Fibroblast of the conjunctiva (primary cell): ENCODE results near the gene KNDC1.
"Not testable (repeated sequence)": the region's sequence is repeated elsewhere in the genome, so short reads cannot be mapped to it uniquely, and the experiment has no call there.

Source experiments
- DNase-seq: peaks from one replicate; pipeline ENCODE4 v3.0.0-alpha.2; 2010; ENCODE audit warnings: low read depth

KNDC1 gene

DNA sequence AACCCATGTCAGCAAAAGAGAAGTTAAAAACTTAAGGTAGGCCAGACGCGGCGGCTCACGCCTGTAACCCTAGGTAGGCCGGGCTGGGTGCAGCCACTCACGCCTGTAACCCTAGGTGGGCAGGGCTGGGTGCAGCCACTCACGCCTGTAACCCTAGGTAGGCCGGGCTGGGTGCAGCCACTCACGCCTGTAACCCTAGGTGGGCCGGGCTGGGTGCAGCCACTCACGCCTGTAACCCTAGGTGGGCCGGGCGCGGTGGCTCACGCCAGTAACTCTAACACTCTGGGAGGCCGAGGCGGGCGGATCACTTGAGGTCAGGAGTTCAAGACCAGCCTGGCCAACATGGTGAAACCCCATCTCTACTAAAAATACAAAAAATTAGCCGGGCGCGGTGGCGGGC is 61.7 kb downstream of the KNDC1 start:
- not testable (repeated sequence) for DNase-seq

DNA sequence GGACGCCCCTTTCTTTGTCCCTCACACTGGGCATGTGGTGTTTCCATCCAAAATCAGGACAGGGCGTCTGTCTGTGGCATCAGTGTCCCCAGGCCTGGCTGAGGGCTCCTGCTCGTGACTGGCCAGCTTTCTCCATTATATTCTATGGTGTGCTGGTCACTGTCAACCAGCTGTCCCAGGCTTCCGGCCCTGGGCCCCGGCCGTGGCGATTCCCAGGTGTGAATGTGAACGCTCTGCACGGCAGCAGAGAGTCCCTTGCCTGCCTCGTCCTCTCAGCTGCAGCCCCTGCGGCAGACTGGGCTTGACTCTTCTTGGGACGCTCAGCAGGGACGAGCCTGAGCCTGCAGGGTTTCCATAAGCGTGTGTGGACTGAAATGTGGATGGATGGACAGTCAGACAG is 64.1 kb downstream of the KNDC1 start:
- DNase-seq = no peak

DNA sequence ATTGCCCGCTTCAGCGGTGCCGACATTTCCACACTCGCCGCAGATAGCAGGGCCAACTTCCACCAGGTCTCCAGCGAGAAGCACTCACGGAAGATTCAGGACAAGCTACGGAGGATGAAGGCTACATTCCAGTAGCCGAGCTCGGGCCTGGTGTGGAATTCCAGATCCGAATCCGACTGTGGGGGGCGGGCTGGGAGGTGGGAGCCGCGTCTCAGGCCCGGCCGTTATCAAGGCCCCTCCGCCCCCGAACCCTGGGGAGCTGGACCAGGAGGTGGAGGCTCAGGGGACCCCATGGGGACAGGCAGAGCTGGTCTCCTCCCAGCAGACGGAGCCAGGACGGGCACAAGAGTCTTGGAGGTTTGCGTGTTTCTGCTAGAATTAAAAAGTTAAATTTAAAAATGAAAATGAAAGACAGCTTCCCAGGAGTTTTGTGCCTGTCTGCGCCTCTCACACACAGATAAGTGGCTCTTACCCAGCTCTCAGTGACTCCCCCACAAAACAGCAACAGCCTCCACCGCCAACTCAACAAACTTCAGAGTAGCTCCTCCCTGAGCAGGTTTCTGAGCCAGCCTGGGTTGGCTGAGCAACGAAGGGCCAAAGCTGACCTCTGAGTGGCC is 64.8 kb downstream of the KNDC1 start:
- no peak for DNase-seq

DNA sequence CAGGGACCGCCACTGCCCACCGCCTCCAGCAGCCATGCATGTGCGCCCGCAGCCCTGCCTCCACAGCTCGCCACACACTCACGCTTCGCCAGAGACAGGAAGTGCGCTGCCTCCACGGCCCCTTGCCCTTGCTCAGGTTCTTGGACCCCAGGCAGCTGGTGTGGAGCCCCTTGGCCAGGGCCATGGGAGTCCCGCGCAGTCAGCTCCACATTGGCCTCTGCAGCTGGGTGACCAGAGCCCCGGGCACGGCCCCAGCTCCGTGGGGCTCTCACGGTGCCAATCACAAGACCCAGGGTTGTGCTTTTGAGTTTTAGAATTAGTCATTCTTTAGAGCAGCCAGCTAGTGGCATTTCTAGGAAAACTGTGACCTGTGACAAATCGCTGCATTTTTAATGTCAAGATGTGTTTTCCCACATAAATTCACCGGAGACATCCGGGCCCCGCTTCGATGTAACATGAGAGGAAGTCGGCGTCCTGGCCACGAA is 65.7 kb downstream of the KNDC1 start:
- no peak for DNase-seq

DNA sequence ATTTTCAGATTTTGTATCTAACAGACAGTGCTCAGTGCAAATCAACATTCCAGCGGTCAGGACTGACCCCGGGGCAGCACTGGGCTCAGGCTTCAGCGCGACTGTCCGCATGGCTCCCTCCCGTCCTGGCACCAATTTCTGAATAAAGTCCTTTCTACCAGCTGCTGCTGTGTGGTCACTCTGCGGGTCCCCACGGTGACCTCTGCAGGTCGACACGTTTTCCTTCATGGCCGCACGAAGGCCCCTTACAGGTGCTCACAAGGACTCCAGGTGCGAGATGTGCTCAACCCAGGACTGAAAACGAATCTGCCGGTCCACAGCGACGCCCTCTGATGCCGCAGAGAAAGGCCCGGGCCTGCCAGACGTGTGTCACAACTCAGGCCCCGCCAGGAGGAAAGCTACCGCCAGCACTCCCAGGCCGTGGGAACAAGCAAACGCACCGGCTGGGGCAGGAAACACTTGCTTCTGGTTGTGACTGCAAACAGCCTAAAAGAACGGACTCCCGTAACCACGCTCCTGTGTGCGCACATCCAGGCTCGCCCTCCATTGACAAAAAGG is 66.3 kb downstream of the KNDC1 start:
- no peak for DNase-seq

DNA sequence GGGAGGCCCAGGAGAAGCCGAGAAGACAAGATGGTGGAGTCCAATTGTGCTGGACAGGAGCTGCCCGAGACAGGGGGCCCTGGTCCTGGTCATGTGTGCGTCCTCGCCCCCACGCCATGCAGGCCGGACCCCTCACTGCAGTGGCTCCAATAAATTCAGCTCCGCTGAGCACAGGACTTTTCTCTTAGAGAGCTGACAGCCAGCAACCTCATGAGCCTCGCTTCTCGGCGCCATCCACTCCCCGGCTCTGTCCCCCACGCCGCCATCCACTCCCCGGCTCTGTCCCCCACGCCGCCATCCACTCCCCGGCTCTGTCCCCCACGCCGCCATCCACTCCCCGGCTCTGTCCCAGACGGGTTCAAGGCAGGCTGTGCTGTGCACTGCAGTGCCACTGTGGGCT is 67.2 kb downstream of the KNDC1 start:
- DNase-seq = no peak

DNA sequence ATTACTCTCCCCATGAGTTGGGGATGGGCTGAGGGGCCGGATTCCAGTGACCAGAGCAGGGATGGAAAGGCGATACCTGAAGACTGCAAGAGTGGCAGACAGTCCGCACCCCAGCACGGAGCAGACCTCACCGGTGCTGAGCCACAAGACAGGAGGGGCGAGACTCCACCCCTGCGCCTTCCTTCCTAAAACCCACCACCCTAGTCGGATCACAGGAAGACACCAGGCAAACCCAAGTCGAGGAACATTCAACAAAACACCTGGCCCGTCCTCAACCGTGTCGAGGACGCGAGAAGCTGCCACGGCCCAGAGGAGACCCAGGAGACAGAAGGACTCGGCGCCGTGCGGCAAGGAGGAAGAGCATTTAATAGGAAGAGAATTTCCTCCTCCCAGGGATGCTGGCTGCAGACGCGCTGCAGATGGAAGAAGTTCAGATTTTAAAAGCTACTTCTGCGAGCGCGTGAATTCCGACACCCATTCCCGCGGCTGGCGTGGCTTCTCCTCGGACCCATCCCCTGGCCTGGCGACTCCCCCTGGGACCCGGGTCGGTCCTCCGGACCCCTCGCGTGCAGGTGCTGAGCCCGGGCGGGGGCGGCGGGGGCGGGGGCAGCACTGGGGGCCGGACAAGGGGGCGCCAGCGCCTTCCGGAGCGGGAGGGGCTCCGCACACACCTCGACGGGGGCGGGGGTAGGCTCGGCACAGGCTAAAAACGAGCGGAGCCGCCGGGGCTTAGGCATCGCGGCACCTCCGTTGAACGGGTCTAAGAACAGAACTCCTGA is 69.4 kb downstream of the KNDC1 start:
- no peak for DNase-seq

DNA sequence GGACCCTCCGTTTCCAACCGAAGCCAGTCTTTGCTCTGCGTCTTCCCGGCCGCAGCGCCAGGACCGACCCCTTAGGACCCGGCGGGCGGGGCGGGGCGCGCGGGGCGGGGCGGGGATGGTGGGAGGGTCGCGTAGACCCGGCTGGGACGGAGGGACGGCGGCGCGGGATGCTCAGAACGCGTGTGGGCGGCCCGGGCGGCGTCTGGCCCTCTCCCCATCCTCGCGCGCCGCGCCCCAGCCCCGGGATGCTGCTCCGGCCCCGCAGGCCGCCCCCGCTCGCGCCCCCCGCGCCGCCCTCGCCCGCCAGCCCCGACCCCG is 70.0 kb downstream of the KNDC1 start, which contains the start of gene UTF1:
Gene UTF1, plus strand, starts transcription at position 174 of the 318 bp plus-strand sequence. Its CDS starts 72 bp downstream, at position 246.
- DNase-seq = no peak

DNA sequence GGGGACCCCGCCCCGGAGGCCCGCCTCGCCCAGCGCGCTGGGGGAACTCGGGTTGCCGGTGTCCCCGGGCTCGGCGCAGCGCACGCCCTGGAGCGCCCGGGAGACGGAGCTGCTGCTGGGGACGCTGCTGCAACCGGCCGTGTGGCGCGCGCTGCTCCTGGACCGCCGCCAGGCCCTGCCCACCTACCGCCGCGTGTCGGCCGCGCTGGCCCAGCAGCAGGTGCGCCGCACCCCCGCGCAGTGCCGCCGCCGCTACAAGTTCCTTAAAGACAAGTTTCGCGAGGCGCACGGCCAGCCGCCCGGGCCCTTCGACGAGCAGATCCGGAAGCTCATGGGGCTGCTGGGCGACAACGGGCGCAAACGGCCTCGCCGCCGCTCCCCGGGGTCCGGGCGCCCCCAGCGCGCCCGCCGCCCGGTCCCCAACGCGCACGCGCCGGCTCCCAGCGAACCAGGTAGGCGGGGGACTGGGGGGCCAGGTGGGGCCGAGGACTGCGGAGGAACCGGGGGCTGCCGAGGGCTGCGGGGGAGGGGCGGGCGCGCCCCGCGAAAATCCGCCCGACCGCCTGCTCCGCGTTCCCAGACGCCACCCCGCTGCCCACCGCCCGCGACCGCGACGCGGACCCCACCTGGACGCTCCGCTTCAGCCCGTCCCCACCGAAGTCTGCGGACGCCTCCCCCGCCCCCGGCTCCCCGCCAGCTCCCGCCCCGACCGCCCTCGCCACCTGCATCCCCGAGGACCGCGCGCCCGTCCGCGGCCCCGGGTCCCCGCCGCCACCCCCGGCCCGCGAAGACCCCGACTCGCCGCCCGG is 70.6 kb downstream of the KNDC1 start:
- no peak for DNase-seq

DNA sequence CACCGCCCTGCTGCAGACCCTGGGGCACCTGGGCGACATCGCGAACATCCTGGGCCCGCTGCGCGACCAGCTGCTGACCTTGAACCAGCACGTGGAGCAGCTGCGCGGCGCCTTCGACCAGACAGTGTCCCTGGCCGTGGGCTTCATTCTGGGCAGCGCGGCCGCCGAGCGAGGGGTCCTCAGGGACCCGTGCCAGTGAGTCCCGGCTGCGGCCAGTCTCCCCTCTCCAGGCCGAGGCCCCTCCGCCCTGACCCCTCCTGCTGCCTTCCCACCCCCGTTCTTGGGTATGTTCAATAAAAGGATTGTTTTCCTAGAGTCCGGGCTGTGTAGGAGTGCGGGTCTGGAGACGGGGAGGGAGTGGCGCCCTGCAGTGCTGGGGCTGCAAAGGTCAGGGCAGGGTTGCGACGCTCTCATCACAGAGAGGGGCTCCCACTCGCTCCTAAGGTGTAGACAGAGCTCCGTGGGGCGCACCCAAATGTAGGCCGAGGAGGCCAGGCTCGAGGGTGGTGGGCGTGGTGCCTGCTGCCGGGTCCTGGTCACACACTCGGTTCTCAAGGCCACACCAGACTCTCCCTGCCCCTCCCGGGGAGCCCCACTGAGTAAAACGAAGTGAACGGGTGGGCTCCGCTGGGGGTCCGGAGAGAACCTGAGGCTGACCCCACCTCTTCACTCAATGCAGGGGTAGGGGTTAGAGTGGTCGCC is 71.4 kb downstream of the KNDC1 start:
- no peak for DNase-seq

DNA sequence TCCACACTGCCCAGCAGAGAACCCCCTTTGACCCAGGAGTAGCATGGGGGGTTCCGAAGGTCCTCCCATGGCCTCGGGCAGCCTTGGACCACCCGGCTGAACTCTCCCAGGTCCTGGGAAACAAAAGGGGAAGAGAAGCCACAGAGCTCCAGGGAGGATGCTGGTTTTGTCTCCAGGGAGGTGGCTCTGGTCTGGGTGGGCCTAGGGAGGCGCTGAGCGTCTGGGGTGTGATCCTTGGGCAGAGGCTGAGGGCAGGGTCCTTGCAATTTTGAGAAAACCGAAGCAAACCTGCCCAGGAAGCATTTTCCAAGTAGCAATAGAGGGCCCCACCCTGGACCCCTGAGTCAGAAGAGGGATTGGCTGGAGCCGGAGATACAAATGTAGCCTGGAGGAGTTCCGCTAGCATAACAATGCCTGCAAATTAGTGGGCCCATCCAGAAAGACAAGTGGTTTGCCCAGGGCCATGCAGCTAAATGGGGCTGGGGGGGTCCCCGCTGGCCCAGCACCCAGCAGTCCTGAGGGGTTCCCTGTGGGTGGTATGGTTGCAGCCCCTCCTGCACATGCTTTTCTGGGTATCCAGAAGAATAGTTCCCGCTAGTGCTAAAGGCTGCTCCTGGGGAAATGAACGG is 72.0 kb downstream of the KNDC1 start:
- no peak for DNase-seq

DNA sequence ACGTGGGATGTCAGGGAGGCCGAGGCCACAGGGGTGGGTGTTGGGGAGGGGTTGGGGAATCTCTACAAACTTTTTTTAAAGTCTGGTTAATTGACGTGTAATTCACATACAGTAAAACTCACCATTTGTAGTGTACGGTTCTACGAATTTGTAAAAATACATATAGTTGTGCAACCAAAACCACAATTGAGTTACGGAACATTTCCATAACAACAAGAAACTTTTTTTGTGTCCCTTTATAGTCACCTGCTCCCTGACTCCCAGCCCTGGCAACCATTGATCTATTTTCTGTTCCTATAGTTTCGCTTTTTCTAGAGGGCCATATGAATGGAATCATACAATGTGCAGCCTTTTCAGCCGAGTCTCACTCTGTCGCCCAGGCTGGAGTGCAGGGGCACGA is 74.8 kb downstream of the KNDC1 start:
- DNase-seq = not testable (repeated sequence)

DNA sequence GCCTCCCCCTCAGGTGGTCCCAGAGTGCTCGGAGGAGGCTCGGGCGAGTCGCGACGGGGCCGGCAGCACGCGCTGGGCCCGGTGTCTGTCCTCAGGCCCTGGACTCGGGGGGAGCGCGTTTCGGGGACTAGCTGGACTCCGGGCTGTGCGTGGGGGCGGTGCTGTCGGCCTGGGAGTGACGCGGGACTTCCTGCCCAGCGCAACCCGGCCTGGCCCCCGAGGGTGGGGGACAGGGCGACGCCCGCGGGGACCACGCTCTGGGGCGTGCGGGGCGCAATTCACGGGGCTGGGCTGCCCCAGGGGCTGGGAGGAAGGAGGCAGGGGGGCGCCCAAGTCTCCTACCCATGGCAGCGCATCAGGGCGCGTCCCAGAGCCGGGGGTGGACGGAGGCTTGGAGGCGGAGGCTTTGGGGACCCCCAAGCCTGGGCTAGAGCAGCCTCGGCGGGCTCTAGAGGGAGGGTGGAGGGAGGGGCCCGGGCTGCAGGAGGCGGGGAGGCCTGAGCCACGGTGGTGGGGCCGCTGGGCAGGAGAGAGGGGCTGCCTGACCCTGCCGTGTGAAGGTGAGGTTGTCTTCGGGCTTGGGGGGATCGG is 75.3 kb downstream of the KNDC1 start:
- DNase-seq = no peak

DNA sequence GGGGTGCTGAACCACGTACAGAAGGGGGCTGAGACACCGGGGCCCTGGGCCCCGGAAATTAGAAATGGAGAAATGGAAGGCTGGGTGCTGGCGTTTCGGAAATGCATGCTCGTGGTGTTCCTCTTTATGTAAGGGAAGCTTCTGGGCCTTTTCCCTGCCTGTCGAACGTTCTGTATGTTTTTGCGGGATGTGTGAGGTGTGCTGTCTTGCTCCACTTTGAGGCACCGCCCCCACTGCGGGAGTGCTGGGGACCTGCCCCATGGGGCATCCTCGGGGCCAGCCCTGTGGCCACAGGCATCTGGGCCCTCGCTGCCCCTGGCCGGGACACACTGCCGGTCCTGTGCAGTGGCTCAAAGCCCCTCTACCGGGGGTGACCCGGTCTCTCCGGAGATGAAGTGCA is 75.9 kb downstream of the KNDC1 start:
- no peak for DNase-seq

DNA sequence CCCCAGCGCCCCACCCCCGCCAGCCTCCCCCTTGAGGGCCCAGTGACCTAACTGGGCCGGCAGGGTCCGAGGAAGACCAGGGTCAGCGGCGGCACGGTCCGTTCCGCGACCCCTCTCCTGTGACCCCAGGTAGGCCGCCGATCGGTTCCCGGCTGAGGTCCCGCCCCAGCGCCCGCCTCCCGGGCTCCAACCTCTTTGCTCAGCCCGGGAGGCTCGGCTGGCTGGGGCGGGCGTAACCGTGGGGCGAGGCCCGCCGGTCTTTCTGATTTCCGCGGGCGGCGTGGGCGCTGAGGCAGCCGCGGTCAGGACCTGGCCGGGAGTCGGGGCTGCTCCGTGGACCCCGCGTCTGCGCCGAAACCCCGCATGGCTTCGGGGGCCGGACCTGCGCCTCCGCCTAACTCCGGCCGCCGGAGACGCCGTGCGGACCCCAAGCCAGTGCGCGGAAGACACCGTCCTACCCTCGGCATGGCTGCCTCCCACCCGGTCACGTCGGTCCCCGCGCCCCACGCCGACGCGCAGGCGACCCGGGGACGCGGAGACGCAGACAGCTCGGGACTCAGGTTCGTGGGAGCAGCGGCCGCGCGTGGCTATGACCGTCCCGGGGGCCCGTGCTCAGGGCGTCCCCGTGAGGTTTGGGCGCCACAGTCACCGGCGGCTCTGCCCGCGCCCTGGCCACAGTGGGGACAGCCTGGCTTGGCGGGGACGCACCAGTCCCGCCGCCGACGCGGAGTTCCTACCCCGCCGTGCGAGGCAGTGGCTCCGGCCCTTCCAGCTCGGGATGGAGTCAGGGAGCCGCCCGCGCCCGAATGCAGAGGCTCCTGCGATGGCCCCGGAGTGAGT is 76.6 kb downstream of the KNDC1 start:
- DNase-seq = no peak

DNA sequence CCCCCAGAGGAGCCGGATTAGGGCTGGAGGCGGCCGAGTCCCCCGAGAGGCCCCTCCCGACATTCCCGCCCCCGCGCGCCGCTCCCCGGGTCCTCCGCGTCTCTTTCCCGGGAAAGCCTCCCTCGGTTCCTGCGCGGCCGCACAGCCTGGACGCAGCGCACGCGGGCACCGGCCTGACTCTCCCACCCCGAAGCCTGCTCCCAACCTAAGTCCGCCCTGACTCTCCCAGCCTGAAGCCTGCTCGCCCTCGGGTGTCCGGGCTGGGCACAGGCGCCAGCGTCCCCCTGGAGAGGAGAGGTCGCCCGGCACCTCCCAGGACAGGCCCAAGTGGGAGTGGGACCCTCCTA is 77.2 kb downstream of the KNDC1 start:
- no peak for DNase-seq

DNA sequence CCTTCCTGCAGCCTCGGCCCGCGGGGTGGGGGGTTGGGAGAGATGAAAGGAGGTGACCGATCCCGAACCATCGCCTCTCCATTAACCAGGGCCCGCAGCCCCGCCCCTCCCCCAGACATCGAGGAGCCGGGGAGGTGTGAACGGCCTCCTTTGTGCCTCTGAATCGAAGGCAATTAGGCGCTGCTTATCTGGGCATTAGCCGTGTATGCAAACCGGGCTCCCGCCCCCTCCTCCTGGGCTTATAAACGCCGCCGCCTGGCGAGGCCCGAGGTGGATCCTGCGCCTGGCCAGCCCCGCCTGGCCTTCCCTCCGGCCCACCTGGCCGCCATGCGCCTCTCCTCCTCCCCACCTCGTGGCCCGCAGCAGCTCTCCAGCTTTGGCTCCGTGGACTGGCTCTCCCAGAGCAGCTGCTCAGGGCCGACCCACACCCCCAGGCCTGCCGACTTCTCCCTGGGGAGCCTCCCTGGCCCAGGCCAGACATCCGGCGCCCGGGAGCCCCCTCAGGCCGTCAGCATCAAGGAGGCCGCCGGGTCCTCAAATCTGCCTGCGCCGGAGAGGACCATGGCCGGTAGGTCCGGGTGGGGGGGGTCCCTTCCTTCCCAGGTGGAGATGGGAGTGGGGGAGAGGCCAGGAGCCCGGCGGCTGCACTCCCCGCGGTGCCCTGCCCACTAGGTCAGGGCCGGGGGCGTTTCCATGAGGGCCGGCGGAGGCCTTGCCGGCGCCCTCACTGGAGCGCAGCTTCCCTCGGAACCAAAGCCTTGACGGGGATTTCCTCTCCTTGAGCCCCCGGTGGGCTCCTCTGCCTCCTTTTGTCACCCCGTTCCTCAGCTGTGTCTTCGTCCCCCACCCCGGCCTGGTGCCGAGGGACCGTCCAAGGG is 77.8 kb downstream of the KNDC1 start, which contains the start of gene VENTX:
Gene VENTX, plus strand, starts transcription at position 268 of the 878 bp plus-strand sequence. Its CDS starts 60 bp downstream, at position 328.
- DNase-seq = no peak

DNA sequence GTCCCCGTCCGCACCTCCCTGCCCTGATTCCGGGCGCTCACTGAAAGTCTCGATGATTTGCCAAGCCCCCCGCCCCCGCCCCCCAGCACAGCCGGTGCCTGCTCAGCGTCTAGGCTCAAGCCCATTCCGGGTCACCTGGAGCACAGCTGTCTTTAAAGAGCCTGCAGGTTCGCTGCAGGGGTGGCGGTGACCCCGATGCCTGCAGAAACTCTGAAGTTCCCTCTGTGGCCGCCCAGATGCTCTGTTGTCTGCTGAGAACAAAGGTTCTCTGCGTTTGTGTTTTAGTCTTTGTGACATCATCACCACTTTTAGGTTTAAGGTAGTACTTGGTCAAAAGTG is 78.4 kb downstream of the KNDC1 start:
- no peak for DNase-seq

DNA sequence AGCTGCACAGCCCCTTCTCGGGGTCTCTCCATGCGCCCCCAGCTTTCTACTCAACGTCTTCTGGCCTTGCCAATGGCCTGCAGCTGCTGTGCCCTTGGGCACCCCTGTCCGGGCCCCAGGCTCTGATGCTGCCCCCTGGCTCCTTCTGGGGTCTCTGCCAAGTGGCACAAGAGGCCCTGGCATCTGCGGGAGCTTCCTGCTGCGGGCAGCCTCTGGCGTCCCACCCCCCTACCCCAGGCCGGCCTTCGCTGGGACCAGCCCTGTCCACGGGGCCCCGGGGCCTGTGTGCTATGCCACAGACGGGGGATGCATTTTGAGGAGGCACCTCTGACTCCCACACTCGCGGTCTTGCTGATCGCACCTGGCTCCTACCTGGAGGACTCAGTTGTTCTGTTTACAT is 80.0 kb downstream of the KNDC1 start:
- no peak for DNase-seq
